ENCODE data around the gene NMNAT2. TPM values are rescaled to one million over a fixed set of nuclear protein-coding genes. Genes with fewer than 3 reads are reported as not detected.

Gene NMNAT2
- total and polyA plus RNA-seq, 2 experiments from 2014 or later, result 2.4 to 4.2 TPM

DNA sequence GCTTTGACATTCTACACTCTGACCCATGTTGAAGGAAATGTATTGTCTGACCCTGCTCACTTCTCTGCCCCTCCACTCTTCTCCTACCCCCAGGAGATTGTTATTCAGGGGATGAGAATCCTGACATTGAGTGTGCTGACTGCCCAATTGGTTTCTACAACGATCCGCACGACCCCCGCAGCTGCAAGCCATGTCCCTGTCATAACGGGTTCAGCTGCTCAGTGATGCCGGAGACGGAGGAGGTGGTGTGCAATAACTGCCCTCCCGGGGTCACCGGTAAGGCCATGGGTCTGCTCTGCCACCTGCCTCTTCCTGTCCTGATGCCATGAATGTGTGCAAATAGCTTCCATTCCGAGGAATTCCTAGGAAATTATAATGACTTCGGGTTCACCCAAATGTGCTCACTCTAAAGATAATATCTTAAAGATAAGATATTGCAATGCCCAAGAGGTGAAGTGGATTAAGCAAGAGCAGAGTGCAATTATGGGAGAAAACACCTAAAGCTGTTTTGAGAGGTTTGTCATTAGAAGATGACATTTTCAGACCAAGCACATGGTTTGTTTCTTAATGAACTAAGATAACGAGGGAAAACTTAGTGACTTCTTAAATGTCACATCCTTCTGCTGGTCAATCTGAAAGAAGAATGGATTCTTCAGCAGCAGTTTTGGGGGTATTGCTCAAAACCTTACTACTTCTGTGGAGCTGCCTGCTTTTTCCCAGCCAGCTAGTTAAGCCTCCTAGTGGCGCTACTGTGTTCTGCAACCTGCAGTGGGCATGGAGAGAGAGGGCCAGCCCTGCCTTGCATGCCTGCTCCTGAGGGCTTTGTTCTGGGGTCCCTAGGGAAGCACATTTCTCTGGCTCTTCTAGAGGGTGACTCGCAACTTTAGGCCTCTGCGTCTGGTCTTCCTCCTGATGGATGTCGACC lies 190.5 kb downstream of the NMNAT2 start:
- H3K36me3 ChIP-seq (ENCODE audit: low read depth), result no peaks in the 10 kb centered on the region
- H3K9ac ChIP-seq, result no peak overlapping the region
- H2AFZ ChIP-seq, result no peak overlapping the region
- 82 to 86% methylated on average over 16 of the region's 16 CpGs for WGBS, 2 experiments (ENCODE audit: low coverage in 1 of 2, low lambda C conversion rate in 2 of 2, missing lambda C conversion rate in 2 of 2)
- DNase-seq, result peak; percentile 68
- peaks cover 17% of the 10 kb centered on the region; the same call in 1 of the 2 replicates for H3F3A ChIP-seq (ENCODE audit: insufficient read depth)
- TF ChIP-seq EZH2phosphoT487 (IDR thresholded peaks at IDR 0.05; ENCODE audit: insufficient read depth, low read depth), result no peak
- TF ChIP-seq EZH2 (IDR thresholded peaks at IDR 0.05; ENCODE audit: insufficient read depth, poor library complexity, severe bottlenecking), result no peak
- no peaks in the 10 kb centered on the region for H4K20me1 ChIP-seq (ENCODE audit: insufficient read depth)
- in situ Hi-C loops (cut with MboI), result no loop called here
- no peak overlapping the region for H3K4me3 ChIP-seq
- H3K27me3 ChIP-seq (replicated peaks; ENCODE audit: insufficient read depth), result no peaks in the 10 kb centered on the region
- no peak overlapping the region for H3K27ac ChIP-seq
- H3K79me2 ChIP-seq (ENCODE audit: insufficient read depth), result no peaks in the 10 kb centered on the region
- H3K9me3 ChIP-seq (ENCODE audit: low read depth), result no peaks in the 10 kb centered on the region
- no peak overlapping the region for H3K4me2 ChIP-seq (ENCODE audit: unreplicated experiment)
- no peaks in the 10 kb centered on the region for H3K9me2 ChIP-seq (ENCODE audit: insufficient read depth)
- peaks cover 18% of the 10 kb centered on the region for H3K4me1 ChIP-seq (ENCODE audit: insufficient read depth)

GRCh38 chr1:183226963-183227362 lies 191.2 kb downstream of the NMNAT2 start:
- TF ChIP-seq EZH2 (IDR thresholded peaks at IDR 0.05; ENCODE audit: insufficient read depth, poor library complexity, severe bottlenecking) (no peak), EZH2phosphoT487 (IDR thresholded peaks at IDR 0.05; ENCODE audit: insufficient read depth, low read depth) (no peak)
- H3F3A ChIP-seq (ENCODE audit: insufficient read depth), result peaks cover 17% of the 10 kb centered on the region; the same call in 1 of the 2 replicates
- H4K20me1 ChIP-seq (ENCODE audit: insufficient read depth), result no peaks in the 10 kb centered on the region
- no peak overlapping the region for H3K9ac ChIP-seq
- H3K27me3 ChIP-seq (replicated peaks; ENCODE audit: insufficient read depth), result no peaks in the 10 kb centered on the region
- no peak for DNase-seq
- no peak overlapping the region for H3K4me3 ChIP-seq
- no peaks in the 10 kb centered on the region for H3K9me3 ChIP-seq (ENCODE audit: low read depth)
- 73 to 74% methylated on average over 4 of the region's 4 CpGs for WGBS, 2 experiments (ENCODE audit: low coverage in 1 of 2, low lambda C conversion rate in 2 of 2, missing lambda C conversion rate in 2 of 2)
- peaks cover 18% of the 10 kb centered on the region for H3K4me1 ChIP-seq (ENCODE audit: insufficient read depth)
- no peaks in the 10 kb centered on the region for H3K36me3 ChIP-seq (ENCODE audit: low read depth)
- in situ Hi-C loops (cut with MboI), result no loop called here
- H3K4me2 ChIP-seq (ENCODE audit: unreplicated experiment), result no peak overlapping the region
- H3K9me2 ChIP-seq (ENCODE audit: insufficient read depth), result no peaks in the 10 kb centered on the region
- H3K27ac ChIP-seq, result no peak overlapping the region
- H2AFZ ChIP-seq, result no peak overlapping the region
- no peaks in the 10 kb centered on the region for H3K79me2 ChIP-seq (ENCODE audit: insufficient read depth)

DNA sequence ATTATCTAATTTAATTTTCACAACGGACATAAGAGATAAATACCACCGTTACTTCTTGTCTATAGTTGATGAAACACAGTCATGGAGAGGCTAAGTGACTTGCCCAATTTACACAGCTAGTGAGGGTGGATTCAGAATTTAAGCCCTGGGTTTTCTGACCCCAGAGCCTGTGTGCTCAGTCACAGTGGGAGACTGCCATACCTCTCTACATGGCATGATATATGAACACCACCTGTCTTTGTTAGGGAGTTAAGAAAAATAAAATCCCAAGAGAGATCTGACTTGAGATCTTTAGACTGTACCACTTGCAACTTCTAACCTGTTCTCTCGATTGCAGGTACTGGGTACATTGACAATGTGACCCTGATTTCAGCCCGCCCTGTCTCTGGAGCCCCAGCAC lies 191.8 kb downstream of the NMNAT2 start:
- no peak for DNase-seq
- Histone ChIP-seq H3K9me3 (ENCODE audit: low read depth) (no peaks in the 10 kb centered on the region), H3K4me3 (no peak overlapping the region), H3K4me2 (ENCODE audit: unreplicated experiment) (no peak overlapping the region), H2AFZ (no peak overlapping the region), H3F3A (ENCODE audit: insufficient read depth) (peaks cover 16% of the 10 kb centered on the region; the same call in 1 of the 2 replicates), H3K27me3 (replicated peaks; ENCODE audit: insufficient read depth) (no peaks in the 10 kb centered on the region), H3K79me2 (ENCODE audit: insufficient read depth) (no peaks in the 10 kb centered on the region), H4K20me1 (ENCODE audit: insufficient read depth) (no peaks in the 10 kb centered on the region), H3K9ac (no peak overlapping the region), H3K9me2 (ENCODE audit: insufficient read depth) (no peaks in the 10 kb centered on the region), H3K4me1 (ENCODE audit: insufficient read depth) (peaks cover 15% of the 10 kb centered on the region), H3K27ac (no peak overlapping the region), H3K36me3 (ENCODE audit: low read depth) (no peaks in the 10 kb centered on the region)
- WGBS, 2 experiments (ENCODE audit: low coverage in 1 of 2, low lambda C conversion rate in 2 of 2, missing lambda C conversion rate in 2 of 2), result 90 to 96% methylated on average over 4 of the region's 4 CpGs
- TF ChIP-seq EZH2 (IDR thresholded peaks at IDR 0.05; ENCODE audit: insufficient read depth, poor library complexity, severe bottlenecking), result no peak
- no peak for TF ChIP-seq EZH2phosphoT487 (IDR thresholded peaks at IDR 0.05; ENCODE audit: insufficient read depth, low read depth)
- in situ Hi-C loops (cut with MboI), result no loop called here

GRCh38 chr1:183223467-183223866 lies 194.7 kb downstream of the NMNAT2 start:
- DNase-seq, result peak; percentile 53
- in situ Hi-C loops (cut with MboI), result no loop called here
- H3K9ac ChIP-seq, result no peak overlapping the region

More at GRCh38 chr1:183223467-183223866, 194.7 kb downstream of the NMNAT2 start:
- no peaks in the 10 kb centered on the region for H3K9me2 ChIP-seq (ENCODE audit: insufficient read depth)
- no peaks in the 10 kb centered on the region for H3K4me1 ChIP-seq (ENCODE audit: insufficient read depth)
- no peaks in the 10 kb centered on the region for H3K27me3 ChIP-seq (replicated peaks; ENCODE audit: insufficient read depth)
- H3K4me2 ChIP-seq (ENCODE audit: unreplicated experiment), result no peak overlapping the region
- TF ChIP-seq EZH2phosphoT487 (IDR thresholded peaks at IDR 0.05; ENCODE audit: insufficient read depth, low read depth), result no peak
- TF ChIP-seq EZH2 (IDR thresholded peaks at IDR 0.05; ENCODE audit: insufficient read depth, poor library complexity, severe bottlenecking), result no peak
- H4K20me1 ChIP-seq (ENCODE audit: insufficient read depth), result no peaks in the 10 kb centered on the region
- 93 to 96% methylated on average over 3 of the region's 3 CpGs for WGBS, 2 experiments (ENCODE audit: low coverage in 1 of 2, low lambda C conversion rate in 2 of 2, missing lambda C conversion rate in 2 of 2)
- no peaks in the 10 kb centered on the region for H3K79me2 ChIP-seq (ENCODE audit: insufficient read depth)
- H3K4me3 ChIP-seq, result no peak overlapping the region
- H3K27ac ChIP-seq, result no peak overlapping the region
- H3K9me3 ChIP-seq (ENCODE audit: low read depth), result no peaks in the 10 kb centered on the region
- H3F3A ChIP-seq (ENCODE audit: insufficient read depth), result no peaks in the 10 kb centered on the region
- no peaks in the 10 kb centered on the region for H3K36me3 ChIP-seq (ENCODE audit: low read depth)
- no peak overlapping the region for H2AFZ ChIP-seq

All from GM23248 (cell line).